SIG-M5 treated with dmso at 0.1 percent for 504 hours (cell line): ENCODE measurements around the gene ADPRM.
"Not testable (repeated sequence)": the region's sequence is repeated elsewhere in the genome, so short reads cannot be mapped to it uniquely, and the experiment has no call there.

ENCODE experiments used
- DNase-seq: peaks from one replicate; lab custom pipeline; 2025; ENCODE audit not compliant: unreplicated experiment; lab: John Stamatoyannopoulos, UW

Gene ADPRM, protein sequence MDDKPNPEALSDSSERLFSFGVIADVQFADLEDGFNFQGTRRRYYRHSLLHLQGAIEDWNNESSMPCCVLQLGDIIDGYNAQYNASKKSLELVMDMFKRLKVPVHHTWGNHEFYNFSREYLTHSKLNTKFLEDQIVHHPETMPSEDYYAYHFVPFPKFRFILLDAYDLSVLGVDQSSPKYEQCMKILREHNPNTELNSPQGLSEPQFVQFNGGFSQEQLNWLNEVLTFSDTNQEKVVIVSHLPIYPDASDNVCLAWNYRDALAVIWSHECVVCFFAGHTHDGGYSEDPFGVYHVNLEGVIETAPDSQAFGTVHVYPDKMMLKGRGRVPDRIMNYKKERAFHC

DNA sequence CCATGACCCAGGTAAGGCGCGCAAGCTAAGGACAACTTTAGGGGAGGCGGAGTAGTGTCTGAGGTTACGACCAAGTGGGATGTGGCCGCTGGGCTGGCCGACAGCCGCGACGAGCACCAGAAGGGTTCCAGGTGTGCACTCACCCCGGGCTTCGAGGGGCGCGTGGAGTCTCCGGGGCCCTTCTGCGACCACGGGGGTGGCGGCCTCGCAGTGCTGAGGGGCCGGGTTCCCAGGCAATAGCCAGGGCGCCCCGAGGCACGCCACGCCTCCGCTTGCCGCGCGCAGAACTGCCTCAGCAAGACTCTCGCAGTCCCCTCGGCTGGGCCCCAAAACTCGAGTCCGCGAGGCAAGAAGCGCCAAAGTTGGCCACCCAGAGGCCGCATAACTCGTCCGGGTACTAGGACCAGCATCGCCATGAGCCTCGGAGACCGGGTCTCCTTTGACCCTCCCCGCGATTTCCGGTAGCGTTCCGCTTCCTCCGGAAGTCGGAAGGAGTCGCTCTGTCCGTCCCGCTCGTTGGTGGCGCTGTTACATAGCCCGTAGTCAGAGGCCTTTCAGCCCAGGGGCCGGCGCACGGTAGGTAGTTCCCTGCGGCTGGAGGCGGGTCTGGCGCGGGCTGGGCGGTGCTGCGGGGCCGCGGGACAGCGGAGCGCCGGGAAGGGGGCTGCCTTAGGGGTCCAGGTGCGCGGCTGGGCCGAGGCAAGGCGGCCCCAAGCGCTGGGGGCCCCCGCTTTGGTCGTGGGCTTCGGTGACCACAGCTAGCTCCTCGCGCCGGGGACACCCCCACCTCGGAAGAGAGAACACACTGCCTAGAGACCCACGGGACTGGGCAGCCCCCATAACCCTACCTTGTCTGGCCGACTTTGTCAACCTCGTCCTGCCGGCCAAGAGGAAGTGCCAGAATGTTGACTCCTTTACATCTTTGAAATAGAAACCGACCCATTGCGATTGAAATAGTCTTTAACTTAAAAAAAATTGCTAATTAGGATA is at the start of gene ADPRM, which contains the start of gene SCO1:
Gene ADPRM, plus strand, starts transcription at position 503 of the 990 bp plus-strand sequence. CDS start 7,333 bp downstream, outside the sequence.
Gene SCO1, minus strand, starts transcription at position 442 of the 990 bp plus-strand sequence. Its CDS starts 26 bp downstream, at position 416.
- peak; percentile 92 for DNase-seq

DNA sequence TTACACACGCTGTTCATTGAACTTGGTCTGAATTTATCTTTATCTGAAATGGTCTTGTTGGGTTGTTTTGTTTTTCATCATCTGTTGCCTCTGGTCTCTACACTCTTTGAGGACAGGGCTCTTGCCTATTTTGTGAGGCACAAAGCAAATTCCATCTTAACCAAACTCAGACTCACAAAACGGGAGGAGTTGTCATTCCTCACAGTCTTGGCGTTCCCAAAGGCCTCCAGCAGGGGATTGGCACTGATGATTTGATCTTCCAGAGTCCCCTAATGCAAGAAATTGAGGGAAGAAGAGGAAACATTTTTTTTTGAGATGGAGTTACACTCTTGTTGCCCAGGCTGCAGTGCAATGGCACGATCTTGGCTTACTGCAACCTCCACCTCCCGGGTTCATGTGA is 49.0 kb upstream of the ADPRM start:
- DNase-seq: no peak

DNA sequence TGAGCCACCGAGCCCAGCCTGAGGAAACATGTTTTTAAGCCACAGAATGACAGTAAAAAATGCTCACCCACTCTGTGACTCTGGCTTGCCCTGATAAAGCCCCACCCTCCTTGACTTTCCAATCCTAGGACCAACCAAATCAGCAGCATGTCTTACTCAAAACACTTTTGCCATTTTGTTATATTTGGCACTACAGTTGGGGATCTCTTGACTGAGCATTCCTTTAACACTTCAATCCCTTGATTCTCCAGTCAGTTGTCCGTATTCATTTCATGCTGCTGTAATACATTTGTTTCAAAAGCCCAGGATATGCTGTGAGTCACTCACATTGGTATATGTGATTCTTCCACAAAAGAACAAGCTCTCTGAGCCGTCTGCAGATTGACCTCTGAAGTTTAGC is 48.4 kb upstream of the ADPRM start:
- DNase-seq: no peak

DNA sequence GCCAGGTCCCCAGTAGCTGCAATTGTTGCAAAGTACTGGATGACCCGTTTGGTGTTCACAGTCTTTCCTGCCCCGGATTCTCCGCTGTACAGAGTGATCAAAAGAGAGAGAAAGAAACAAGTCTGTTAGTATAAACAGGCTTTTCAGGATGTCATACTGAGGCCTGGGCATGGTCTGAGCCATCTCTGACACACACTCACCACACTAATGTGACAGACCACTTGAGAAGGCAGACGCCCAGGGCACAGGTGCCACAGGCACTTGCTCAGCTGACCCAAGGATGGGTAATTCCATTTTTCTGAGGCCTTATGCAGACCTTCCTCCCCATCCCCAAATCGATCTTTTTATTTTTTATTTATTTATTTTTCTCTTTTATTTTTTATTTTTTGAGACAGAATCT is 47.8 kb upstream of the ADPRM start:
- no peak for DNase-seq

DNA sequence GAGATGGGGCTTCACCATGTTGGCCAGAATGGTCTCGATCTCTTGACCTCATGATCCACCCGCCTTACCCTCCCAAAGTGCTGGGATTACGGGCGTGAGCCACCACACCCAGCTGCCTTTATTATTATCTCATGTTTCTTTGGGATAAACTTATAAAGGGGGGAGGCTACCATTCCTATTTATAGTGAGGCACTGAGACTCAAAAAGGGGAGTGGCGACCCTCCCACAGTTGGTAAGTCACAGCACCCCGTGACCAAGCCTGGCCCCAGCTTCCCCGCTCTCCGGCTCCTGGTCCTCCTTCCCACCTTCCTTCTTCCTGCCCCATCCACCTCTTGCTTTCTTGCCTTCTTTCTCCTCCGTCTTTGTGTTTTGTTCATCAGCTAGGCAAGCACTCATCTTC is 45.5 kb upstream of the ADPRM start:
- DNase-seq: no peak

DNA sequence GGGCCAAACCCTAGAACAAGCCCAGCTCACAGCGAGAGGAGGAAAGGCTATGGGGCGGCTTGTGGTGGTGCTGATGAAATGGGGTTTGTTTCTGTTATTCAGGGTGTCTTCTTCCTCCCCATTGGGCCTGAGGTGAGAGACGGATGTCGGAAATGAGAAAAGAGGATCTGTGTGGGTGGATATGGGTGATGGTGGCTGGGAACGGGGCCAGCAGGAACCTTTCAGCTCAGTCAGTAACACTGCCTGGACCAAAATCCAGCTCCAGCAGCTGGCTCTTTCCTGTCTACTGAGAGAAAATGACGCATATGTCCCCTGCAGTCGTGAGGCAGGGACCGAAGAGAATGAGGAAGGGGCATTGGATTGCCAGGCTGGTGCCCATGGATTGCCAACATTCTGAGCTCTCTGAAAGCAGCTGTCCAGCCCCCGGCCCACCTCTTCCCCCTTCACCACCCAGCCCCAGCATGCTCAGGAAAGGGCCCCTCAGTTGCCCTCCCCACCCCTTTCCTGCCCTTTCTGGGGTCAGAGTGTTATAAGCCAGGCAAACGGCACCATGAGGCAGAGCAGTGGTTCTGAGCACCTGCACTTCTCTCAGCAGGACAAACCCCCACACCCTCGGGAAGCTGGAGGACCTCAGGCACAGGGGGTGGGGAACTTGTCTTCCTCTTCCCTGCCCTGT is 44.3 kb upstream of the ADPRM start:
- DNase-seq: no peak

DNA sequence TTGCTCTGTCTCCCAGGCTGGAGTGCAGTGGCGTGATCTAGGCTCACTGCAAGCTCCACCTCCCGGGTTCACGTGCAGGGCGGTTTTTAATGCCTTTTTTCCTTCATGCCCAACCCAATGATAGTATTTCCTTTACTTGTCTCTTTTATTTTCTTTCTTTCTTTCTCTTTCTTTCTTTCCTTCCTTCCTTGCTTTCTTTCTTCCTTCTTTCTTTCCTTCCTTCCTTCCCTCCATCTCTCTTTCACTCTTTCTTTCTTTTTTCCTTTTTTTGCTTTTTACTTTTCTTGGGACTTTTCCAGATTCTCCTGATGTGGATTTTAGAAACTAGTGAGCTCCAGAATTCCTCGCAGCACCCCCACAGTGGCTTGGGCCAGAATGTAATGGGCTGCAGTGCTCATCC is 43.4 kb upstream of the ADPRM start:
- DNase-seq: no peak

DNA sequence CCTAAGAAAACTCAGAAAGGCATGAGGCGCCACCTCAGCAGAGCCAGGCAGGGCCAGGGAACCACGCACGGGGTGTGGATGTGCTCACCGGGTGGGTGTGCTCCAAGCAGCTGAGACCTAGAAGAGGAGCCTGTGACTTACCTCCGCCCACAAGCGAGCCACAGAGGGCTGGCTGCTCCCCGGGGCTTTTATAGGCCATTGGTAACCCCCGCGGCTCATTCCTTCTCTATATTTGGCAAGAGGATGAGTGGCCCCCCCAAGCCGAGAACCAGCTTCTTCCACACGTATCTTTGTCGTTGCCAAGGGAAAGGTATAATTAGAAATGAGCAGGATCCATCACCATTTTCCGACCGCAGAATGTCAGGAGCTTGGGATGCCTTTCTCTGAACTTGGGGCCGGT is 40.2 kb upstream of the ADPRM start, which contains the start of gene MYH3:
Gene MYH3, minus strand, starts transcription at position 162 of the 400 bp plus-strand sequence. CDS start 2,245 bp downstream, outside the sequence.
- DNase-seq: no peak

DNA sequence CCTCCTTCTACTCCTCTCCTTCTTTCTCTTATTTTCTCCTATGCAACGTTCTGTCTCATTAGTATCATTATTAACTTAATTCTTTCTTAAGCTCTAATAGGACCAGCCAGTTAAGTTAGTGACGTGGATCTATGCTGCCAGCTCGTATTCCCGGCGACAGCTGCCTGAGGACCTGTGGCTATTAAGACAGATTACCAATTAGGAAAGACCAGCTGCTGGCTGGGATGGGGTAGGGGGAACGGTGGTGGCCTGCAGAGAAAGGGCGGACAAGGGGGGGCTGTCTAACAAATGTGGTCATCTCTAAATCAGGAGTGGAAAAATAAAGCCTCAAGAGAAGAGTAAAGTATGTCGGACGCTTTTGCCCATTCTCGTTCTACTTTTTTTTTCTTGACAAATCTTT is 39.5 kb upstream of the ADPRM start:
- no peak for DNase-seq

DNA sequence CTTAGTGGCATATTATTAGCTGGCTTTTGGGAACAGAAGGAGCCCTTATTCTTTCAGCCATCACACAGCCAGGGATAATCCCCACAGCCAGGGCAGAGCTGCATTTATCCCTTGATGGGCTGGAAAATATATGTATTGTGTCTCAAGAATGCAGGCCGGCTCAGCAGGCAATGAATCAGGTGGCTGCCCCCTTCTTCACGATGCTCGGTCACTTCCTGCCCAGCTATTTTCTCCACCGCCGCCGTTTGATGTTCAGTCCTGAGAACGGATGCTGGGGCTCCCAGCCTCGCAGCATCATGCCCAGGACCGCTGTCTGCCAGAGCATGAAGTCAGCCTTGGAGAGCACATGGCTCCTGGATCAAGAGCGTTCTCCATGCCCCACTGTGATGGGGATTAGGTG is 36.0 kb upstream of the ADPRM start:
- no peak for DNase-seq

DNA sequence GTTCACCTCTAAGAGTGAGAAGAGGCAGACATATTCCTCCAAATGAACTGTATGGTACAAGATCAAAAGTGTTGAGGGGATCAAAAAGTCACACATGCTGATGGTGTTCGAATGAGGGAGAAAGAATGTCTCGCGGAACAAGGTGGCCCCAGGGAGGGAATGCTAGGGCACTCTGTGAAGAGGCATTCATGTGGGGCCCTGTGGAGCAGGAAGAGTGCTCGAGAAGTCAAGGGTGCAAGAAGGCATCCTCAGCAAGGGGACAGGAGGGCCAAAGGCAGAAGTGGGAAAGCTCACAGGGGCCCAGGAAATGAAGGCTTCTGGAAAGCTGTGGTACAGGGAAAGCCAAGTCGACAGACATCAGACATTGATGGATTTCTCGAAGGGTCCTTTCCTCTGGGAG is 34.2 kb upstream of the ADPRM start:
- no peak for DNase-seq

DNA sequence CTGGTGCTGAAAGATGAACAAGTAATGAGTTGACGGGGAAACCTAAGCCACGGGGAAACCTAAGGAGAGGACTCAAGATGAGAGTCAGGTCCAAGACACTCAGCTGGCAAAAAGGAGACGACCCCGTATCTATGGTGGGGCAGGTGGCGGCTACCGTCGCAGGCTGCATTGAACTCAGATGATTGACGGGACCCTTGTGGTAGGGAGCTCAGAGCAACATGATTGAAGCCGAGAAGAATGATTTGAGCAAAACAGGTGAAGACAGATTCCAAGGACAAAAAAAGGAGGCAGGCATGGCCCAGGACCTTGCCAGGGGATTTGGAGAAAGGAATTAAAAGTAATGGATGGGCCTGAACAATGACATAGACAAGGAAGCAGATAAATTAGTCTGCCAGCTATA is 32.8 kb upstream of the ADPRM start:
- DNase-seq: no peak

DNA sequence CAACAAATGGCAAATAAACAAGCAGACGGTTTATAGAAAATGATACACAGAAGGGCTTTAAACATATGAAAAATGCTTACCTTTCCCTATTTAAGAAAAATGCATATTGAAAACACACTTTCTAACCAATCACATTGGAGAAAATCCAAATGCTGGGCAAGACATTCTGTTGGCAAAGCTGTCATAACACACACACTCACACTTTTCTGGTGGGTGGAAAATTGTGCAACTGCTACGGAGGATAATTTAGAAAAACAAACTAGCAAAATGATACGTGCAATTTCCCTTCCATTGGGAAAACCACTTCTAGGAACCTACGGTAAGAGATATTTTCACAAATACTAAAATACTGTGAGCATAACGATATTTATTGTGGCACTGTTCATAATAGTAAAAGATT is 30.5 kb upstream of the ADPRM start:
- DNase-seq: no peak

DNA sequence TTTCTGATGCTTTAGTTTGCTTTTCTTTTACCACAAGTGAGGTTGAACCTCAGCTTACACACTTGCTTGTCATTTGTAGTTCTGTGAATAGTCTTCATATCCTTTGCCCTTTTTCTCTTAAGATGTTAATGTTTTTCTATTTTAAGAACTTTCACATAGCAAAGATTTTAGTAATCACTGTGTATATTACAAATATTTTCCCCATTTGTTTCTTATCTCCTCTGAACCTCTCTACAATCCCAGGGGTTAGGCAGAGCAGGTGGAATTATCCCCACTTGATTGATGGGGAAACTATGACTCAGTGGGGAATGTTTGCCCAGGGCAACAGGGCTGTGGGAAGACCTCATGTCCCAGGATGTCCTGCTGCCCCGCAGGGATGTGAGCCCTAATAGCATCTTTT is 28.6 kb upstream of the ADPRM start:
- no peak for DNase-seq

DNA sequence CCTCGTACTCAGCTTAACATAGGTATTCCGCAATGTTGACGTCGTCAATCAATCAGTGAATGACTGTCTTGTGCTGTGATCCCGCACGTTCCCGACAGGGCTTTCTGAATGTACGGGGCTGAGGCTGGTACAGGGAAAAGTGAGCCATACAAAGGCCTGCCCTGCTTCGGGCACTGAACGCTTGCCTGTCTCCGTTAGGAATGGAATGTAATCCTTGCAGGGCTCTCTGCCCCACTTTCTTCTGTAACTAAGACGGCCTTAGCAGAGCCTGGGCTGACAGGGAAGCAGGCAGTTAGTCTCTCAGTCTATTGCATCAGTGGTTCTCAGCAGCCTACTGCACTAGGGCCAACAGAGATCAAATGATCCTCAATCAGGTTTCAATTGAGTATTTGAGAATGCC is 24.1 kb upstream of the ADPRM start:
- DNase-seq: no peak

DNA sequence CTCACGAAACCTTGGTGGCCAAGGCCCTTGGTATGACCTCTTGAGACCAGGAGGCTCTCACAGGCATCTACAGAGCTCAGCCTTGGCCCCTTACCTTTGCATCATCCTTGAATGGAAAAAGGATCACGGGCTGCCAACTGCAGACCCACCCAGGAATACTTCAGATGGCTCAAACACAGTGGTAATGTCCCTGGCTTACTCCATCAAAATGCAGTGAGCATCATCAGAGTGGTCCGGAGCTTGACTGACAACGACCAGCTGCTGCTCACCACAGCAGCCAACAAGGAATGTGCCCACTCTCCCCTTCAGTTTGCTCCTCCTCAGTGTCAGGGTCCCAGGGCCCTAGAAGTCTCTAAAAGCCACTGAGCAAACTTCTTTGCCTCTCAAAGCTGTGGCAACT is 22.7 kb upstream of the ADPRM start:
- DNase-seq: no peak

DNA sequence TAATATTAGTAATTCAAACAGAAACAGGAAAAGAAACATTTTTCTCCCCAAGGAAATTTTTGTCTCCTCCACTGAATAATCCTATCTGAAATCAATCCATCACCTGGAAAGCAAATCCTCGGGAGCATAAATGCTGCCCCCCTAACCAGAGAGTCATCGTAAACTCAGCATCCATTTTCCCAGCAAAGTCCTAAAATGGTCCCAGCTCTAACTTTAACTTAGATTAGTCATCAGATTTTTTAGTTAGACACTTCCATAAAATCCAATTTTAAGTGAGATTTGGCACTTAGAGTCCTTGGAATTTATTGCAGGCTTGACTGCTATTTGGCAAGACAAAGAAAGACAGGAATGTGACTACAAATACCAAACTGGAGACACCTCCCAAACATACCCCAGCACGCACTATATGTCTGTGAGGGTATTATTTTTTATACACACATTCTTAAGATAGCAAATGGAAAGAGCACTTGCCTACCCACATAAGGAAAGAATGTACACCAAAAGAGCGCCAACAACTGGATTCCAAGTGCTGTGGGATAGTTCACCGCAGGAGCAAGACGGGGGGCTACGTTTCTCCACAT is 15.4 kb upstream of the ADPRM start:
- DNase-seq: no peak

DNA sequence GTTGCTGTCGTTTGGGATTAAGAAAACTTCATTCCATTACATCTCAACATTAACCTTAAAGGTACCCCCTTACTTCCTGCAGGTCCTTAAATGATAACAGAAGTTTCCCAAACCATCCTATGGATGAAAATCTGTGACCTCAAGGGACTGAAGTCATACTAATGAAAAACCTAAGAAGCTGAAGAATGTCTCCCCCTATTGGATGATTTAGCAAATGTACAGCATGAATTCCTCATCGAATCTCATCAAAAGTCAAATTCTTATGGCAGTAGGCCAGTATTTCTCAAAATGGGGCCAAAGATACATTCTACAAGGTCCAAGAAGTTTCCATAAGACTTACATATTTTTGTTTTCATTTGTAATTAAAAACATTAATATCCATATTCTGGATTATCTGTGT is 13.5 kb upstream of the ADPRM start:
- DNase-seq: peak; percentile 6

DNA sequence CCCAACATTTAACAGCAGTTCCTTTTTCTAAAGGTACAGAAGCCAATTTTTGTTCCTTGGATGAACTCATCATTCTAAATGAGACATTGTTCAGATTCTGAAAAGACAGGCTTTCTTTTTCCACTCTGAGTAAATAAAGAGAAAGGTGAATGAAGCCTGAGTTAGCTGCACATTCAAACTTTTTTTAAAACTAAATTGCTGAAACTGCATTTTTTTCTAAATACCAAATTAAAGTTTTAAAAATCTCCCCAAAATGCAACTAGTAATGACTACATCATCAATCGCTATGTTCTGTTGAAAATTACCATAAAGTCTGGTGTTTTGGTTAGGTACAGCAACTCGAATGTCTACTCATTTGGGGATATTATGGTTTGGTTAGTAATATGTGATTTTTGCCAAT is 9.9 kb upstream of the ADPRM start:
- no peak for DNase-seq

DNA sequence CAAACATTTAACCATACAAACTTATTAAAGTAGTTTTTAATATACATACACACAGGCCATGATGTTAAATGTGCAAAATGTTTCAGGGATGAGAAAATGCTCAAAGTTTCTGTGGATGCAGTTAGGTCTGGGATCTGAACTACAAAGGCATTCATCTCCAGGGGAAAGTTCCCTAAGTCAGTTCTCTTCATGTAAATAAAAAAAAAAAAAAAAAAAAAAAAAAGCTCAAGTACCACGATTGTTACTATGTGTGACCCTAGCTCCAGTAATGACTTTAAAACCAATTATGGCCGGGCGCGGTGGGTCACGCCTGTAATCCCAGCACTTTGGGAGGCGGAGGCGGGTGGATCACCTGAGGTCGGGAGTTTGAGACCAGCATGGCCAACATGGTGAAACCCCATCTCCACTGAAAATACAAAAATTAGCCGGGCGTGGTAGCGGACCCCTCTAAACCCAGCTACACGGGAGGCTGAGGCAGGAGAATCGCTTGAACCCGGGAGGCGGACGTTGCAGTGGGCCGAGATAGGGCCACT is 1.5 kb upstream of the ADPRM start:
- DNase-seq: not testable (repeated sequence)
